Activated CD8-positive, alpha-beta memory T cell treated with anti-CD3 and anti-CD28 coated beads, Interleukin-2, amount 10 ng/mL, durations not matched to agents 7 days and 5 days (primary cell): ENCODE results near the gene ADGRB2. TPM values are rescaled to one million over a fixed set of nuclear protein-coding genes. Genes with fewer than 3 reads are reported as not detected.
A peak's percentile ranks its signal among the peaks of the same experiment; 100 is the strongest.

Experiments
- ATAC-seq: fragments of 150-1000 bp; cut with Tn5 transposase; one replicate; pipeline ENCODE4 v1.10.0; 2021; ENCODE audit warnings: moderate library complexity
- CTCF ChIA-PET: fragments of 350-600 bp; sonication (Branson Sonifier 250); formaldehyde crosslinking; loops from one replicate; lab custom pipeline; 2021; ENCODE audit warnings: antibody characterized with exemption; lab: Charles Lee
- DNase-seq: peaks from one replicate; pipeline ENCODE4 v3.0.0-alpha.2; 2020
- H3K27ac Mint-ChIP-seq: one replicate; pipeline ENCODE4 v1.8.0; 2021; ENCODE audit warnings: mild to moderate bottlenecking, mixed read lengths
- H3K27me3 Mint-ChIP-seq: one replicate; pipeline ENCODE4 v1.8.0; 2021; ENCODE audit warnings: mixed read lengths
- H3K36me3 Mint-ChIP-seq: one replicate; pipeline ENCODE4 v1.8.0; 2021; ENCODE audit warnings: mild to moderate bottlenecking, mixed read lengths
- H3K4me1 Mint-ChIP-seq: one replicate; pipeline ENCODE4 v1.8.0; 2021; ENCODE audit warnings: mixed read lengths
- H3K4me3 Mint-ChIP-seq: one replicate; pipeline ENCODE4 v1.8.0; 2021; ENCODE audit warnings: mild to moderate bottlenecking, moderate library complexity, mixed read lengths
- H3K9me3 Mint-ChIP-seq: one replicate; pipeline ENCODE4 v1.8.0; 2022; ENCODE audit warnings: low read depth, mixed read lengths
- total RNA-seq, 2 experiments: library from RNA; stranded (reverse); gene quantifications; one replicate each; pipeline ENCODE4 v1.2.3, GENCODE V29; 2021

Gene ADGRB2
- total RNA-seq, 2 experiments from 2014 or later = 0.07 to 1.3 TPM

DNA sequence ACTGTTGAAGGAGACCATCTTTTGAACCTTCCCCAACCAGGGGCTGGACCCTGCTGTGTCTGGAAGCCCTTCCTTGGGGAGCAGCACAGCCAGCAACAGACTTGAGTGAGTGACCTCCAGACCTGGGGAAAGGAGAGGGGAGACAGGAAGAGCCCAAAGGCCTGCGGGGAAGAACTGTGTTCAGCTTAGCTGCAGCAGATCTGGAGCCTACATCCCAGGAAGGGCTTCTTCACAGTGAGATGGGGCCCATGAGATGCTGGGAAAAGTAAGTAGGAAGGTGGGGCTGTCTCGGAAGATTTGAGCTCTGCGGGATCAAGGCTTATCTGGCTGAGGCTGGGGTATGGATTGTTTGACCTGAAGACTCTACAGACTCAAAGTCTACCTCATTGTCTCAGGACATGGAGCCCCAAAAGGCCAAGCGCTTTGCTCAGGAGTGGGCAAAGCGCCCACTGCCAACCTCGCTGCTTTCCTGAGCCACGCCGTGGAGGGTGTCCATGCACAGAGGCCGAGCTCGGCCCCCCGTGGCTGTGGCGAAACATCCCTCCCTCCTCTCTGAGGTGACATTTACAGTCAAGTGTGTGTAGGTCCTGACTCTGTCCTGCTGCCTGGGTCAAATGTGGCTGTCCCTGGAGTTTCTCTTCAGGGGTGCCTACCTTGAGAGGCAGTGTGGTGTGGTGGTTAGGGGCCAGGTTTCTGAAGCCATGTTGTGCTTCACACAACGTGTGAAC lies 27.2 kb upstream of the ADGRB2 start:
- Mint-ChIP-seq H3K9me3 (no peaks in the 10 kb centered on the region), H3K27me3 (peaks cover 9% of the 10 kb centered on the region), H3K27ac (no peak overlapping the region), H3K4me3 (no peak overlapping the region), H3K4me1 (peaks cover 11% of the 10 kb centered on the region), H3K36me3 (no peaks in the 10 kb centered on the region)
- no peak for ATAC-seq
- DNase-seq = no peak
- CTCF ChIA-PET = interaction anchor here (1.0 to 5.5 kb wide), 7 partner anchors 23 to 181 kb away, joined by 3 to 100 read pairs (median 10); partner anchors contain the start of gene SPOCD1

DNA sequence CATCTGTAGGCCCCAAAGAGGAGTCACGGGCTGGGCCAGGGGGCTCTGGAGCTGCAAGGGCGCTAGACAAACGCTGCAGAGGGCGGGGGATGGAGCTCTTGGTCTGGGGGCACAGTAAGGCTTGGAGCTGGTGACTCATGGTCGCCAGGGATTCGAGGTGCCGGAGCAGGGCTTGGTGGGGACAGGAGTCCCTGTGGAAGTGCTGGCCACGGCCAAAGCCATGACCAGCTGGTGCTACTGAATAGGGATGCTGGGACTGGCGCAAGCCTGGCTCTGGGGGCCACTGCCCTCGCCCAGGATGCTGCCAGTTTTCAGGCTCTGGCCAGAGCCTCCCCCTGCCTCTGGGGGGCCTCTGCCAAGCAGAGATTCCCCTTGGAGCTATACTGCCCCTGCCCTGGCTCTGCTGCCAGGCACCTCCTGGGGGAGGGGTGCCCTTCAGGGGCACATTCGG lies 26.5 kb upstream of the ADGRB2 start:
- DNase-seq (no peak), ATAC-seq (no peak)
- Mint-ChIP-seq H3K4me3 (no peak overlapping the region), H3K4me1 (peaks cover 11% of the 10 kb centered on the region), H3K27ac (no peak overlapping the region), H3K36me3 (no peaks in the 10 kb centered on the region), H3K9me3 (no peaks in the 10 kb centered on the region), H3K27me3 (peaks cover 7% of the 10 kb centered on the region)
- CTCF ChIA-PET = interaction anchor here (0.9 to 5.5 kb wide), 10 partner anchors 20 to 180 kb away, joined by 3 to 100 read pairs (median 8); partner anchors contain the start of genes PEF1 and SPOCD1

DNA sequence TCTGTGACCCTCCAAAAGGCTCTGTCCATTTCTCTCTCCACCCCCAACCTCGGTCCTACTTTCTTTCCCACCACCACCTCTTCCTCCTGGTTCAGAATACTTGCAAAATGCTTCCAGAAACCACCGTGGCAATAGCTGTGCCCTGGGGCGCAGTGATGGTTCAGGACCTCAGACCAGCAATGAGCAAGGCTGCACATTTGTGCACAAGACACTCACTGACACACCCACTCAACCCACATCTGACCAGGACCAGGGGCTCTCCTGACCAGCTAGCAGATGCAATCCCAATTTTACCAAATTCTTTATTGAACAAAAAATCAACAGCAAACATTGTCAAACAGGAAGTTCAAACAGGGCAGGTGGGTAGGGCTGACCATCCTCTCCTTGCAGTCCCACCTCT lies 26.0 kb upstream of the ADGRB2 start:
- peaks cover 11% of the 10 kb centered on the region for H3K4me1 Mint-ChIP-seq
- H3K27ac Mint-ChIP-seq = no peak overlapping the region
- H3K36me3 Mint-ChIP-seq = no peaks in the 10 kb centered on the region
- no peaks in the 10 kb centered on the region for H3K9me3 Mint-ChIP-seq
- H3K4me3 Mint-ChIP-seq = no peak overlapping the region
- CTCF ChIA-PET = interaction anchor here (0.9 to 5.5 kb wide), 16 partner anchors 9 to 173 kb away, joined by 3 to 100 read pairs (median 11); partner anchors contain the start of genes COL16A1, PEF1 and SPOCD1
- no peak for DNase-seq
- H3K27me3 Mint-ChIP-seq = peaks cover 4% of the 10 kb centered on the region
- no peak for ATAC-seq

DNA sequence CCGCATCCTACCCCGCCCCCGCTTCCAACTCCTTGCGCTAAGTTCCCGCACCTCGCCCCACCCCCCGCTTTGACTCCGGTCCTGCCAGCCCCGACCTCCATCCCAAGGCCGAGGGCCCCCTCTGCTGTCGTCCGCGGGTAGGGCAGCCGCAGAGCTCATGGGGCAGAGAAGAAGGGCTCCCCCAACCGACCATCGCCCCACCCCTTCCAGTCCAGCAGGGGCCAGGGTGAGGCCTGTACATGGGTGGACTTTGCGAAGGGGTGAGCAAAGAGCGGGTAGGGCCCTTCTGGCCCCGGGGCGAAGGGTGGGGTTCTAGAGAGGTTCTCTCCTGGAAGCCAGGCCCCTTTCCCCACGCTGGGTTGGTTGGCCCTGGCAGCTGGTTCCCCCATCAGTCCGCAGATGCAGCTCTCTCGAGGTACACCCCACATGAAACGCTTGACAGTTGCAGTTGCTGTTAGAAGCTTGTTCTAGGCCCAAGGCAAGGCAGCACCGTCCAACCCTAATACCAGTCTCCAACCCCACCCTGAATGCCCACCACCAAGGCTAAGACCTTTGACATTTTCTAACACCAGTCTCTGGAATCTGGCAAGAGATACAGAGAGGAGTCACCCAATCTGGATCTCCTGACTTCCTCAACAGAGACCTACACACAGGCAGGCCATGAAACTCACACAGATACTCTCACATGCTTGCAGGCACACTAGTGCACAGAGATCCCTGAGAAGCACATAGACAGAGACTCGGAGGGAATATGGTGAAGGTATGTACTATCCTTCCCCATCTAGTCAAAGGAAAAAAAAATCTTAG lies 25.3 kb upstream of the ADGRB2 start:
- Mint-ChIP-seq H3K27me3 (no peaks in the 10 kb centered on the region), H3K4me1 (peaks cover 11% of the 10 kb centered on the region), H3K27ac (peak overlapping the region; percentile 35), H3K36me3 (no peaks in the 10 kb centered on the region), H3K4me3 (peak overlapping the region; percentile 76), H3K9me3 (no peaks in the 10 kb centered on the region)
- CTCF ChIA-PET = interaction anchor here (0.5 to 5.5 kb wide), 59 partner anchors 8 to 1071 kb away, joined by 3 to 100 read pairs (median 6); partner anchors contain the start of genes ADGRB2, COL16A1, PEF1 and SPOCD1
- peak; percentile 98 for DNase-seq
- peak; percentile 82 for ATAC-seq

DNA sequence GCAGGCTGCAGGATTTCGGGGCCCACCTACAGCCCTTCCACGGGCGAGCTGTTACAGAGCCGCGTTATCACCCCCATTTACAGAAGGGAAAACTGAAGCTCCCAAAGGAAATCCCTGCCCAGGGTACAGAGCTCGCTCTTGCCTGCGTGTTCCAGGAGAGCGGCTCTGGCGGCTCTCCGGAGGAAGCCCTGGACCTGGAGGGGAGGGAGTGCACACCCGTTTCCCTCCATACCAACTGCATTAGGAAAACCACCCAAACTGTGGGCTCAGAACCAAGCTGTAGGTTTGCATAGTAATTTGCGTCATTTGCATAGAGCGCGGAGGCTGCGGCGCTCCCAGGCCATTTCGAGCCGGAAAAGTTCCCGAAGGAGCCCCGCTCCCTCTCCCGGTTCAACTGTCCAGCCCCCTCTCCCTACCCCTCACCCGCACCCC lies 24.7 kb upstream of the ADGRB2 start:
- H3K4me3 Mint-ChIP-seq = peak overlapping the region; percentile 76
- peak; percentile 48 for ATAC-seq
- no peaks in the 10 kb centered on the region for H3K27me3 Mint-ChIP-seq
- peak overlapping the region; percentile 82 for H3K27ac Mint-ChIP-seq
- H3K36me3 Mint-ChIP-seq = no peaks in the 10 kb centered on the region
- CTCF ChIA-PET = interaction anchor here (0.6 to 5.5 kb wide), 58 partner anchors 9 to 1070 kb away, joined by 3 to 100 read pairs (median 6); partner anchors contain the start of genes ADGRB2, COL16A1, PEF1 and TMEM39B
- no peaks in the 10 kb centered on the region for H3K9me3 Mint-ChIP-seq
- no peak for DNase-seq
- peaks cover 11% of the 10 kb centered on the region for H3K4me1 Mint-ChIP-seq

DNA sequence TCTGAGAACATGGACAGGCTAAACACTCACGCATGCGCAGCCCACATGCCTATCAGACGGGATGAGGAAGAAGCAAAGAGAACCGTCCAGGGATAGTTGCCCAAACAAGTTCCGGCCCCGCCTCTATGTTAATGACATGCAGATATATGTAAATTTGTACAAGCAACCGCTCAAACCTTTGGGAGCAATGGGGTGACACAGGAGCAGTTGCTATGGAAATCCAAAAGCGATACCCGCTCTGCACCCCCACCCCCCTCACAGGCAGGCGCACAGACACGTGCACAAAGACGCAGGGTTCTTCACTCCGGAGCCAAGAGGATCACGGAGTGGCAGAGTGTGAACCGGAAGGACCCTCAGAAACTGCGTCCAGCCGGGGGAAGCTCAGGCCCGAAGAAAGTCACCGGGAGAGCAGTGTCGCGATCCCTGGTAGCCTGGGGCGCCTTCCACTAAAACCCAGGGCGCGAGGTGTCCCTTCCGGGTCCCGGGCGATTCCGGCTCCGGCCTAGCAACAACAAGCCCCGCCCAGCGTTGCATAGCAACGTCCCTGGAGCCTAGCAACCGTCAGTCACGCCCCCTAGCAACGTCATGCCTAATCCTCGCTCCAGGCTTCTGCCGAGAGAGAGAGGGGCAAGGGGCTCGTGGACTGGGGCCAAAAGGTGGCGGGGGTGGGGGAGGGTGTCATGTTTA lies 24.1 kb upstream of the ADGRB2 start:
- peaks cover 11% of the 10 kb centered on the region for H3K4me1 Mint-ChIP-seq
- H3K27ac Mint-ChIP-seq = peak overlapping the region; percentile 82
- DNase-seq (peak; percentile 96), ATAC-seq (peak; percentile 74)
- CTCF ChIA-PET = interaction anchor here (0.6 to 5.5 kb wide), 50 partner anchors 9 to 612 kb away, joined by 3 to 100 read pairs (median 6); partner anchors contain the start of genes ADGRB2, COL16A1, PEF1 and TMEM39B
- H3K4me3 Mint-ChIP-seq = peak overlapping the region; percentile 76
- no peaks in the 10 kb centered on the region for H3K36me3 Mint-ChIP-seq
- H3K9me3 Mint-ChIP-seq = no peaks in the 10 kb centered on the region
- H3K27me3 Mint-ChIP-seq = no peaks in the 10 kb centered on the region

DNA sequence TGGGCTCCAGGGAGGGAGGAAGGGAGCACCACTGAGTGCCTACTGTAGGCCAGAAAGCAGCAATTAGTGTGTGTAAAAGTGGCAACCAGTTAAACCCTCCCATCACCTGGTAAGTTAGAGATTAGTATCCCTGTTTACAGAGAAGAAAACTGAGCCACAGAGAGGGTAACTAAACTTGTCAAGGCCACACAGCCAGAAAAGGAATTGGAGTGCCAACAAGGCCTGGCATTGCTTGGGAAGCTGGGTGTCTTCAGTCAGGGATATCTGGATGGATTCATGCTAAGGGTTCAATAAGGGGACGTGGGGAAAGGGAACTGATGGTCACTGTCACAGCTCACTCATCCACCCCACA lies 23.6 kb upstream of the ADGRB2 start:
- no peaks in the 10 kb centered on the region for H3K36me3 Mint-ChIP-seq
- CTCF ChIA-PET = interaction anchor here (1.2 to 5.5 kb wide), 13 partner anchors 15 to 613 kb away, joined by 3 to 100 read pairs (median 25); partner anchors contain the start of genes ADGRB2 and PEF1
- peaks cover 11% of the 10 kb centered on the region for H3K4me1 Mint-ChIP-seq
- H3K27ac Mint-ChIP-seq = peak overlapping the region; percentile 82
- ATAC-seq (no peak), DNase-seq (no peak)
- H3K27me3 Mint-ChIP-seq = no peaks in the 10 kb centered on the region
- peak overlapping the region; percentile 76 for H3K4me3 Mint-ChIP-seq
- H3K9me3 Mint-ChIP-seq = no peaks in the 10 kb centered on the region

DNA sequence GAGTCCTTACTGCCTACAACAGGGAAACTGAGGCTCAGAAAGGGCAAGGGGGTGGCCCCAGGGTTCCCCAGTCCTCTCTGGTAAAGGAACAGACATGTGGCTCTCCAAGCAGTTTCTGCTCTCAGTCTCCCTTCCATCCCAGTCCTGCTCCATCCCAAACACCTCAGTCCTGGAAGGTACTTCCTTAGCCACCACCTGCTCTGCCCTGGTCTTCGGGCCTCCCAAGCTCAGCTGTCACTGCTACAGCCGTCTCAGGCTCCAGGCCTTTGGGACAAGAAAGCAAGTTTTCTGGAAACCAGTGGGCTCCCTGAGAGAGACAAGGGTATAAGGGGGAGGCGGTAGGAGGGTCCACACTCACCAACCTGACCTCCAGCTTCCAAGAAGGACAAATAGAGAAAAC lies 23.1 kb upstream of the ADGRB2 start:
- CTCF ChIA-PET = interaction anchor here (1.2 to 5.5 kb wide), 8 partner anchors 14 to 613 kb away, joined by 3 to 100 read pairs (median 28); partner anchors contain the start of gene PEF1
- ATAC-seq (no peak), DNase-seq (no peak)
- H3K9me3 Mint-ChIP-seq = no peaks in the 10 kb centered on the region
- H3K27ac Mint-ChIP-seq = no peak overlapping the region
- no peaks in the 10 kb centered on the region for H3K36me3 Mint-ChIP-seq
- H3K4me3 Mint-ChIP-seq = peak overlapping the region; percentile 76
- H3K27me3 Mint-ChIP-seq = no peaks in the 10 kb centered on the region
- H3K4me1 Mint-ChIP-seq = peaks cover 11% of the 10 kb centered on the region

DNA sequence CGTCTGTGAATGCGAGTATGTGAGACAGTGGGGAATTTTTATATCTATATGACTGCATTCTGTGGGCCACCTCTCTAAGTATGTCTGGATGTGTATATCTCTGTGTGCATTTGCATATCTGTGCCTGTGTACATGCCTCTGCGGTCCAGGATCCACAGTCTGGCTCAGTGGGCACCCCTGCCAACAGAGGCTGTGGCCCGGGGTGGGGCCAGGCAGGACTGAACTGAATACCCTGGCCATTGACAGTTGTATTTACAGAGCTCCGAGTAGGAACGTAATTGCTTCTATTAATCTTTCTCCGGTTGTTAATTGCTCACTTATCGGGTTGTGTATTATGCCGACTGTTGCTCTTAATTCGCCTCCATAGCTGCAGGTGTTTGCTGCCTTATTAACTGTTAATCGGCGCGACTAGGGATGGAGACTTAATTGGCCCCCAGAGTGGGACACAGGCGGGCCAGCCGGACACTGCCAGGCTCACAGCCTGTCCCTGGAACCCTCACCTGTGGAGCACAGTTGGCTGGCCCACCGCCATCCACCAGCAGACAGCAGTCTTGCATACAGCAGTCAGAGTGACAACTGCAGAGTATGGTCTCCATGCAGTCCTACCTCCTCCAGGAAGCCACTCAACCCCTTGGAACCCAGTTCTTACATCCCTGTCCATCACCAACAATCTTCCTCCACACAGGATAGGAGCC lies 22.4 kb upstream of the ADGRB2 start:
- H3K27me3 Mint-ChIP-seq = no peaks in the 10 kb centered on the region
- H3K4me1 Mint-ChIP-seq = peaks cover 11% of the 10 kb centered on the region
- H3K4me3 Mint-ChIP-seq = no peak overlapping the region
- ATAC-seq = no peak
- no peak overlapping the region for H3K27ac Mint-ChIP-seq
- DNase-seq = no peak
- CTCF ChIA-PET = interaction anchor here (1.2 kb wide), 1 partner anchor 221 kb away, joined by 3 read pairs; no protein-coding TSS in a partner anchor
- H3K36me3 Mint-ChIP-seq = no peaks in the 10 kb centered on the region
- H3K9me3 Mint-ChIP-seq = no peaks in the 10 kb centered on the region

DNA sequence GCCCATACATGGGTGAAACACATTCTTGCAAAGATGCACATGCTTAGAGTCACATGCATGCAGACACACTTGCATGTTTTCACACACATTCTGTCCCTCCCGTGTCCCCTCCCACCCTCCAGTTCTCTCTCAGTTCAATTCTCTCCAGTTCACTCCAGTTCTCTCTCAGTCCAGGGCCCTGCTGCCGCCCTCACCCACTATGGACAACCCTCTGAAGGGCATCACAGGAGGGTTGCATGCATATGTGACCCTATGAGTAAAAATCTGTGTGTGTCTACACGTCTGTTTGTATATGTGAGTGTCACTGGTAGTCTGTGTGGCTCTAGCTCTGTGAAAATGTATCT lies 21.8 kb upstream of the ADGRB2 start:
- no peak overlapping the region for H3K27ac Mint-ChIP-seq
- H3K9me3 Mint-ChIP-seq = no peaks in the 10 kb centered on the region
- H3K4me1 Mint-ChIP-seq = peaks cover 11% of the 10 kb centered on the region
- no peak for ATAC-seq
- no peak overlapping the region for H3K4me3 Mint-ChIP-seq
- no peak for DNase-seq
- no peaks in the 10 kb centered on the region for H3K27me3 Mint-ChIP-seq
- no peaks in the 10 kb centered on the region for H3K36me3 Mint-ChIP-seq
- CTCF ChIA-PET = interaction anchor here (1.2 kb wide), 1 partner anchor 221 kb away, joined by 3 read pairs; no protein-coding TSS in a partner anchor

DNA sequence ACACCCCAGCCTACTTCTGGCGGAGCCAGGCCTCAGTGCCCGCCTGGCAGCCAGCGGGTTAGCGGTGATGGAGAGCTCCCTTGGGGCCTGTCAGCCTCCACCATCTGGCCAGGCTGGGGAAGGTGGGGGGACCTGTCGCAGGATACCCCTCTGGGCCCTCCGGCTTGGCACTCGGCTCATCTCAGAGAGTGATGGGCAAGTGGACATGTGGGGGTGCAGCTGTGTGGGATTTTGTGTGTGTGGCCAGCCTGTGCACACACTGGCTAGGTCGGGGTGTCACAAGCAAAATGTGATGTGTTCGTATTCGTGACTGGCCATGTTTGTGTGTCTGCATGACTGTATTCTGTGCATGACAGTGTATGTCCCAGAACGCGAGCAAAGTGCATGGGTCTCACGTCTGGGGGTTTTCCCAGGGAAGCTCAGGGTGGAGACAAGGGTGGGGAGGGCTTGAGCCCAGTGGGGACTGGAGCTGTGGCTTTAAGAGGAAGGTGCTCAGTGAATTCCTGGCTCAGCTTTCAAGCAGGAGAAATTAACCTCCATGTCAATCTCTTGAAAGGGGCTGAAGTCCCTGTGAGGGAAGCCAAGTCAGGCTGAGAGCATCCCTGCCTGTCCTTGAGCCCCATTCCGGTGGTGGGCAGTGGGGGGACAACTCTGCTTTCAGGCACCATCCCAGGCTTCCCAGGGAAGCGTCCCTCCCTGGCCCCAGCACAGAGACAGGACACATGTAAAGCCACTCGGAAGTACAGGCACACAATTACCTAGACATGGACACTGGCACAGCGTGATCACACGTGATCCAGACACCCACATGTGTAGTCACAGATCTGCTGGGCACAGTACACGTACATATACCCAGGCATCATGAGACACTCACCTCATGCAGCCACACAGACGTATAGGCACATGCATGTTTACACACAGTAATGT lies 21.1 kb upstream of the ADGRB2 start:
- CTCF ChIA-PET = no interaction called here
- Mint-ChIP-seq H3K27ac (no peak overlapping the region), H3K4me1 (peaks cover 11% of the 10 kb centered on the region)

More for the DNA sequence above, 21.1 kb upstream of the ADGRB2 start:
- Mint-ChIP-seq H3K27me3 (no peaks in the 10 kb centered on the region), H3K36me3 (no peaks in the 10 kb centered on the region), H3K9me3 (no peaks in the 10 kb centered on the region), H3K4me3 (no peak overlapping the region)
- no peak for DNase-seq
- no peak for ATAC-seq
